Measurements from ENCODE around the gene VGLL4.

The VGLL4 gene

GRCh38 chr3:11565072-11565471, 78.6 kb downstream of the VGLL4 start:
- no peak for DNase-seq (ENCODE audit: low spot score)

- DNase-seq (ENCODE audit: low spot score): no peak
Observed at GRCh38 chr3:11564577-11565001, 79.1 kb downstream of the VGLL4 start.

GRCh38 chr3:11563865-11564185, 79.9 kb downstream of the VGLL4 start:
- no peak for DNase-seq (ENCODE audit: low spot score)

DNA sequence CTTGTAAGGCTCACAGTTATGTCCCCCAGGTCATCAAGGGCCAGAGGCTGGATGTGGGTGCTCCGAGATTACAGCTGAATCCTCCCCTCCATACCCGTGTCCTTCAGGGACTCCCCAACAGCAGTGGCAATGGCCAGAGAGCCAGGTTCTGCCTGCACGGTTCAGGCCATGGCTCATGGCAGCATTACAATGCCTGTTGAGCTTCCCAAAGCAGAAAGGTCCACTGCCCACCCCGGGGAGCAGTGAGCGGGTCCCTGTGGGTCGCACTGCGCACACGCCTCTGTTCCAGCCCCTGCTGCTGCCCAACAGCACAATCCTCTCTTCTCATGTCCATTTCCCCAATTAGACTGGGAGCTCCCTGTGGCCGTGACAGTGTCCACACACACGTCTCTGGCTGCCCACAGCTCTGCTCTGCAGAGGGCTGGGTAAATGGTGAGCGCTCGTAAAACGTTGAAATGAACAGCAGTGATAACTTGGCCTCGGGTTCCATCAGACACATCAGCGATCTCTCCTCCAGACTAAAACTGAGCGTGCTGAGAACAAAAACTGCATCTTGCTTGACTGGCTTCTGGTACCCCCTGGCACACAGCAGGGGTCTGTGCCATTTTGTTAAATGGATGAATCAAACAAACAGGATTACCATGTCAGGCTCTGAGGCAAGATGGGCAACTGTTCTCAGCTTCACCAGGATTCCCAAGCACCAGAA, 80.4 kb downstream of the VGLL4 start:
- no peak for DNase-seq (ENCODE audit: low spot score)

GRCh38 chr3:11562277-11562881, 81.3 kb downstream of the VGLL4 start:
- no peak for DNase-seq (ENCODE audit: low spot score)

DNA sequence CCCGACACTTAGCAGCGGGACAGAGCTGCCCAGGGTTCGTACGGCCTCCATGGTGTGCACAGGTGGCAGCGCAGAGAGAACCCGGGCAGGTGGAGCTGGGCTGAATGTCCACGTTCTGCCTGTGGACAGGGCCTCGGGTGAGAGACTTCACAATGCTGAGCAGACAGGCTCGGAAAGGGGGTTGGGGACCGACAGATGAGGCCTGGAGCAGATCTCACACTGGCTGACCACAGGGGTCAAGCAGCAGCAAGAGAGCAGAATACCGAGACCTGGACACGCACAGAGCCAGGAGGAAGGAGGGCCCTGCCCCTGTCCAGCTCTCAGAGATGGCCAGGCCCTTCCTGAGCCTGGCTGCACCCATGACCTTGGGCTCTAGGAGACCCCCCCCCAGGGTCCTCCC, 83.0 kb downstream of the VGLL4 start:
- DNase-seq (ENCODE audit: low spot score): no peak

DNA sequence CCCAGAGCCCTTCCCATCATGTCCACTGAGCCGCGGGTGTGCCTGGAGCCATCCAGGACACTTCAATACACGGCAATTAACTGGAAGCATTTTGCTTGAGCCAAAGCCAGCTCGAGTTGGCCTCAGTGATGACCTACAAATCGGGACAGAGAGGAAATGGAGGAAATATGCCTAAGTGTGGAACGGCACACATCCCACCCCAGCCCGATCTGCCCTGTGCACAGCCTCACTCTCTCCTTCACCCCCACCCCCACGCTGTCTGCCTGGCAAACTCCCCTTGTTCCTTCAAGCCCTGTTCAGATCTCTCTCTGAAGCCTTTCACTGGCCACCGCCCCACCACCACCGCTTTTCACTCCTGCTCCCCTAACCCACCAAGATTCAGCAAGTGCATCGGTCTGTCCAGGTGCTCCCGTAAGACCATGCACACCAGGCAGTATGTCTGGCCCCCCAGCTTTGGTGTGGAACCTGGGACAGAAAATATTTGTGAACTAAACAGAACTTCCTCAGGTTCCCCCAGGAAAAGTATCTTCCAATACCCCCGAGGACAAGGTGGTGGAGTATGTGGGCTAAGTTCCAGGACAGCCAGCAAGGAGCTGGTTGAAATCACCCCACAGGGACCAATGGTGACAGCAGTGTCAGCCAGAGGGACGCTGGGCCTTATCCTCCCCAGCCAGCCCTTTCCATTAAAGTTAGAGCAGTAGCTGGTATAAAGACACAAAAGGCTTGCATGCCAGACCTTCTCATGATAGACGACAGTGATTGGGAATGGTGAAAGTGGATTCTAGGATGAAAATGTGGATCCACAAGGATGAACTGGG, 83.7 kb downstream of the VGLL4 start:
- no peak for DNase-seq (ENCODE audit: low spot score)

DNA sequence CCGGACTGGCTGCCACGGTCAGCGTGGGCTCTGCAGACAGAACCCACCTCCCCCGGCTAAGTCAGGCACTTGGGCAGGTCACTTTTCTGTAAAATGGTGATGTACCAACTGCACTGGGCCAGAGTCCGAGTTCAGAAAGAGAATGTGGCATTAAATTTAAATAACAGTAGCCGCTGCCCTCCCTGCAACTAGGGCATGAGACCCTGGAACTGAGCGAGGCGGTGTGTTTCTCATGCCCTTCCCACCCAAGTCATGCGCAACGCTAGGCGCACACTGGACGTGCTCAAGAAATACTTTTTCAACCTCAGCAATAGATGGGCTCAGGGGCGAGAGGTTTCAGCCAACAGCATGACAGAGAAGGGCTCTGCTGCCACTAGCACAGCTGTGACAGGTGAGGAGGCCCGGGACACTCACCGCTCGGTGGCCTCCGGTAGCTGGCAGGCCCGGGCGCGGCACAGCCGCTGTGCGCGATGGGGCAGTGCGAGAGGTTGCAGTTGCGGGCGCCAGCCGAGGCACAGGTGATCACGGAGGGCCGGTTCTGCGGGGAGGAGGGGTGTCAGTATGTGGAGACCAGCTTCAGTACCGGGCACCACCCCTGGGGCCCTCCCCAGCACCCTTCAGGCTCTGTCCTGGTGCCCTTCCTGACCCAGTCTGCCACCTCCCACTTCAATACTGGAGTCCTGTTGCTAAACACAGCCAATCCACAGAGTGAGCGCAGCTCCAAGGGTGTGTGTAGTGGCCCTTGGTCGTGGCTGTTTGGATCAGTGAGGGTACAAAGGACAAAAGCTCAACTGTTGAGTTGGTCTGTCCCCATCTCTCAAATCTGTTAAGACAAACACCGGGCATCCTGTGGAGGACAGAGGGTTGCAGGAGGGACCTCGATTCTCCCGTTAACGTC, 84.5 kb downstream of the VGLL4 start:
- no peak for DNase-seq (ENCODE audit: low spot score)

GRCh38 chr3:11558411-11558903, 85.3 kb downstream of the VGLL4 start:
- no peak for DNase-seq (ENCODE audit: low spot score)

- DNase-seq (ENCODE audit: low spot score): no peak
Observed at GRCh38 chr3:11558002-11558401, 85.7 kb downstream of the VGLL4 start.

GRCh38 chr3:11556851-11557644, 86.7 kb downstream of the VGLL4 start:
- DNase-seq (ENCODE audit: low spot score): no peak

GRCh38 chr3:11555881-11556633, 87.7 kb downstream of the VGLL4 start:
- no peak for DNase-seq (ENCODE audit: low spot score)

- no peak for DNase-seq (ENCODE audit: low spot score)
Observed at GRCh38 chr3:11555211-11555782, 88.4 kb downstream of the VGLL4 start.

GRCh38 chr3:11554666-11555065, 89.0 kb downstream of the VGLL4 start:
- no peak for DNase-seq (ENCODE audit: low spot score)

- no peak for DNase-seq (ENCODE audit: low spot score)
Observed at GRCh38 chr3:11554236-11554610, 89.5 kb downstream of the VGLL4 start.

DNA sequence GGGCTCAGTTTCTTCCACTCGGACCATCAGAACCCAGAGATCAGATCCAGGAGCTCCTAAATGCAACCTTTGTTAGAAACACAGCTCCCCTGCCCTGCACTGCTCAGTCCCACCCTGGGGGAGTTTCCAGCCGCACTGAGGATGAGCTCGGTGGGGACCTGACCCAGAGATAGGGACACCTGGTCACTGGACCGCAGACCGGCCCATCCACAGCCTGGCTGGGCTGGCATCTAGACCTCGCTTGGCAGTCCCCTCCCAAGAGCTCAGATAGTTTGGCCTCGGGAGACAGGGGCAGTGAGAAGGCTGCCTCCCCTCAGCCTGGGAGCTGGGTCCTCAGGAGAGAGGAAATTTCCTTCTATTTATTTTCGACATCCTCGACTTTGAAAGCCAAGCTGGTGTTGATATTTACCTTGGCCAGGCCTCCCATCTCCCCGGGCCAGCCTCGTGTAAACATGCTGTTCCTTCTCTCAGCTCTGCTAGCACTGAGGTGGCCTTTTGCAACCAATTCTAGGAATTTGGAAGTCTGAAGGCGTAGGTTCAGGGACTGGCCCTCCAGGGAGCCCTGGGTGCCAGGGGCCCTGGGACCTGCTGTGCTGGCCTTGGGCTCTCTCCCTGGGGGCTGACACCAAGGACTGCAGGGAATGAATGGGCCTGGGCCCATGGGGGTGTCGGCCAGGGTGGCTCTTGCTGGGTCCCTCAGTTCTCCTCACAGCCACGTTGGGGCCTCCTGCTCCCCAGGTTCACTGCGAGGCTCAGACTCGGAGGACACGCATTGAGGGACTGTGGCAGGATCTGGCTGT, 90.1 kb downstream of the VGLL4 start:
- DNase-seq (ENCODE audit: low spot score): no peak

- DNase-seq (ENCODE audit: low spot score): no peak
Observed at GRCh38 chr3:11552289-11553264, 91.1 kb downstream of the VGLL4 start.

- no peak for DNase-seq (ENCODE audit: low spot score)
Observed at GRCh38 chr3:11551036-11551435, 92.7 kb downstream of the VGLL4 start.

All from CD4-positive, alpha-beta T cell treated with Interleukin-6 at 100 ng/mL for 8 hours (primary cell).